IMR-90 (cell line): ENCODE data around the gene UBXN6. TPM values are rescaled to one million over a fixed set of nuclear protein-coding genes. Genes with fewer than 3 reads are reported as not detected.

Experiments
- ATAC-seq: fragments of 200-7000 bp; cut with Tn5 transposase; 2 replicates; pipeline ENCODE4 v1.9.1; 2020; ENCODE audit warnings: low read depth, mild to moderate bottlenecking, moderate library complexity
- BruUV-seq: library from RNA; stranded (reverse); fragments of 400-500 nt; replicated peaks from 2 replicates; lab custom pipeline; 2021; lab: Mats Ljungman, UMichigan
- CTCF ChIA-PET: fragments of 300-600 bp; formaldehyde crosslinking; extraction: SDS; loops from one replicate; lab custom pipeline; 2021; ENCODE audit warnings: antibody characterized with exemption; lab: Yijun Ruan, JAX
- POLR2A ChIA-PET: fragments of 300-600 bp; sonication (Branson Sonifier 250); formaldehyde crosslinking; loops from one replicate; lab custom pipeline; 2022; ENCODE audit warnings: antibody characterized with exemption; ENCODE audit not compliant: unreplicated experiment; lab: Charles Lee
- DNase-seq: peaks from one replicate; pipeline ENCODE4 v3.0.0; 2013
- H2AFZ ChIP-seq: replicated peaks from 2 replicates; pipeline ENCODE3; 2013; ENCODE audit warnings: low read length, mild to moderate bottlenecking; ENCODE audit not compliant: poor library complexity
- H2AK5ac ChIP-seq: 2 replicates; pipeline ENCODE4 v1.6.1; 2013; ENCODE audit warnings: low read depth, low read length, inconsistent platforms
- H2AK9ac ChIP-seq: replicated peaks from 2 replicates; pipeline ENCODE3; 2013; ENCODE audit warnings: mild to moderate bottlenecking, low read depth, low read length, moderate library complexity; ENCODE audit not compliant: poor library complexity
- H2BK120ac ChIP-seq: 2 replicates; pipeline ENCODE4 v1.6.1; 2013; ENCODE audit warnings: low read depth, low read length, inconsistent platforms
- H2BK15ac ChIP-seq: 3 replicates; pipeline ENCODE4 v1.6.1; 2013; ENCODE audit warnings: low read depth, low read length, inconsistent platforms
- H2BK20ac ChIP-seq: 2 replicates; pipeline ENCODE4 v1.6.1; 2013; ENCODE audit warnings: low read depth, mild to moderate bottlenecking, inconsistent platforms, low read length, moderate library complexity
- H2BK5ac ChIP-seq: 2 replicates; pipeline ENCODE4 v1.6.1; 2013; ENCODE audit warnings: mild to moderate bottlenecking, low read depth, low read length, inconsistent platforms; ENCODE audit not compliant: poor library complexity, severe bottlenecking
- H3K14ac ChIP-seq: replicated peaks from 2 replicates; pipeline ENCODE4 v1.6.1; 2013; ENCODE audit warnings: low read depth, low read length, inconsistent platforms
- H3K18ac ChIP-seq: 2 replicates; pipeline ENCODE4 v1.6.1; 2013; ENCODE audit warnings: low read depth, low read length, control low read depth
- H3K23ac ChIP-seq: 2 replicates; pipeline ENCODE4 v1.6.1; 2013; ENCODE audit warnings: low read depth, low read length, inconsistent platforms
- H3K27ac ChIP-seq: 2 replicates; pipeline ENCODE4 v1.5.1; 2013; ENCODE audit warnings: mild to moderate bottlenecking, control low read depth, low read length; ENCODE audit not compliant: insufficient read depth
- H3K27me3 ChIP-seq: 2 replicates; pipeline ENCODE4 v1.6.1; 2013; ENCODE audit warnings: low read length; ENCODE audit not compliant: control insufficient read depth, insufficient read depth
- H3K36me3 ChIP-seq: 2 replicates; pipeline ENCODE4 v1.6.1; 2013; ENCODE audit warnings: low read length, mixed read lengths; ENCODE audit not compliant: control insufficient read depth, insufficient read depth
- H3K4ac ChIP-seq: 2 replicates; pipeline ENCODE4 v1.6.1; 2013; ENCODE audit warnings: low read depth, low read length, inconsistent platforms
- H3K4me1 ChIP-seq: 2 replicates; pipeline ENCODE4 v1.6.1; 2013; ENCODE audit warnings: low read length, mixed read lengths; ENCODE audit not compliant: control insufficient read depth, insufficient read depth
- H3K4me2 ChIP-seq: 2 replicates; pipeline ENCODE4 v1.6.1; 2013; ENCODE audit warnings: low read depth, mild to moderate bottlenecking, control low read depth, low read length, moderate library complexity
- H3K4me3 ChIP-seq: 2 replicates; pipeline ENCODE4 v1.5.1; 2013; ENCODE audit warnings: low read depth, mild to moderate bottlenecking, control low read depth, low read length, moderate library complexity; ENCODE audit not compliant: insufficient read depth
- H3K56ac ChIP-seq: 2 replicates; pipeline ENCODE4 v1.6.1; 2013; ENCODE audit warnings: low read length, inconsistent platforms; ENCODE audit not compliant: insufficient read depth; ENCODE audit errors: extremely low read depth
- H3K79me1 ChIP-seq, 2 experiments: 2 replicates each; pipeline ENCODE4 v1.6.1; 2013; ENCODE audit warnings: low read length in 2 of 2, inconsistent platforms in 1 of 2, low read depth in 1 of 2
- H3K9ac ChIP-seq: 2 replicates; pipeline ENCODE4 v1.6.1; 2013; ENCODE audit warnings: low read depth, low read length, control low read depth
- H3K9me1 ChIP-seq: 2 replicates; pipeline ENCODE4 v1.6.1; 2013; ENCODE audit warnings: low read length, inconsistent platforms; ENCODE audit not compliant: insufficient read depth
- H3K9me3 ChIP-seq: 2 replicates; pipeline ENCODE4 v1.6.1; 2013; ENCODE audit warnings: low read length; ENCODE audit not compliant: control insufficient read depth, insufficient read depth
- H4K20me1 ChIP-seq: 2 replicates; pipeline ENCODE4 v1.6.1; 2013; ENCODE audit warnings: low read length, inconsistent platforms; ENCODE audit not compliant: insufficient read depth
- H4K5ac ChIP-seq: 2 replicates; pipeline ENCODE4 v1.6.1; 2013; ENCODE audit warnings: mild to moderate bottlenecking, low read depth, low read length, control low read depth
- H4K8ac ChIP-seq, 2 experiments: 2 replicates each; pipeline ENCODE4 v1.6.1; 2013; ENCODE audit warnings: low read depth in 2 of 2, low read length in 2 of 2, control low read depth in 1 of 2, inconsistent platforms in 1 of 2
- H4K91ac ChIP-seq: 2 replicates; pipeline ENCODE4 v1.6.1; 2013; ENCODE audit warnings: low read depth, low read length, inconsistent platforms; ENCODE audit not compliant: insufficient read depth
- BHLHE40 ChIP-seq: fragments of 150-350 bp; IDR thresholded peaks from 2 replicates; pipeline ENCODE4 v1.6.1; 2016; ENCODE audit warnings: mild to moderate bottlenecking, low read depth, low read length
- CEBPB ChIP-seq: IDR thresholded peaks from 2 replicates; pipeline ENCODE4 v1.6.1; 2012; ENCODE audit warnings: low read depth, low read length, improper control_type of control experiment
- CHD1 ChIP-seq: IDR thresholded peaks from 2 replicates; pipeline ENCODE4 v1.6.1; 2012; ENCODE audit warnings: low read depth, low read length, improper control_type of control experiment
- FOS ChIP-seq: fragments of 150-350 bp; IDR thresholded peaks from 2 replicates; pipeline ENCODE4 v1.6.1; 2016; ENCODE audit warnings: low read depth, low read length
- MAZ ChIP-seq: IDR thresholded peaks from 2 replicates; pipeline ENCODE4 v1.6.1; 2012; ENCODE audit warnings: low read depth, mild to moderate bottlenecking, low read length, improper control_type of control experiment, moderate library complexity, borderline replicate concordance
- MXI1 ChIP-seq: IDR thresholded peaks from 2 replicates; pipeline ENCODE4 v1.6.1; 2012; ENCODE audit warnings: low read depth, mild to moderate bottlenecking, low read length, moderate library complexity, borderline replicate concordance
- NFE2L2 ChIP-seq: fragments of 150-350 bp; IDR thresholded peaks from 2 replicates; pipeline ENCODE4 v1.6.1; 2016; ENCODE audit warnings: low read depth, mild to moderate bottlenecking, low read length
- POLR2A ChIP-seq: IDR thresholded peaks from 2 replicates; pipeline ENCODE4 v1.6.1; 2012; ENCODE audit warnings: mild to moderate bottlenecking, low read depth, low read length
- RAD21 ChIP-seq: IDR thresholded peaks from 2 replicates; pipeline ENCODE4 v1.6.1; 2012; ENCODE audit warnings: low read length, improper control_type of control experiment
- RCOR1 ChIP-seq: IDR thresholded peaks from 2 replicates; pipeline ENCODE4 v1.6.1; 2012; ENCODE audit warnings: mild to moderate bottlenecking, low read length, improper control_type of control experiment; ENCODE audit not compliant: insufficient replicate concordance
- RFX5 ChIP-seq: IDR thresholded peaks from 2 replicates; pipeline ENCODE4 v1.8.0; 2012; ENCODE audit warnings: low read depth, mild to moderate bottlenecking, low read length, moderate library complexity
- SMC3 ChIP-seq: fragments of 150-350 bp; IDR thresholded peaks from 2 replicates; pipeline ENCODE4 v1.6.1; 2016; ENCODE audit warnings: low read depth, mild to moderate bottlenecking, antibody characterized with exemption, low read length, moderate library complexity
- WGBS, 2 experiments: methylation state at CpG; one replicate each; pipeline versions ENCODE4 v1.1.5 to v1.1.7; 2013; ENCODE audit warnings: missing lambda C conversion rate in 2 of 2; ENCODE audit not compliant: insufficient read length in 1 of 2; ENCODE audit errors: extremely low coverage in 2 of 2; 5-methylcytosine and 5-hydroxymethylcytosine counted together
- dilution Hi-C: fragments of 300-500 bp; cut with HindIII; formaldehyde crosslinking; loops from one replicate; pipeline ENCODE4 v1.14.3; 2018; ENCODE audit warnings: low sequenced_read_pairs; ENCODE audit not compliant: unreplicated experiment
- in situ Hi-C: fragments of 300-500 bp; cut with MboI; formaldehyde crosslinking; loops from 3 replicates; pipeline ENCODE4 v1.14.3; 2019; ENCODE audit warnings: low sequenced_read_pairs, inconsistent platforms, mixed read lengths
- intact Hi-C: fragments of 100-400 bp; cut with micrococcal nuclease; formaldehyde crosslinking; loops from 2 replicates; pipeline ENCODE4 v1.10.0; 2022
- polyA plus RNA-seq, 3 experiments: library from polyadenylated mRNA; depleted of rRNA; stranded (reverse); fragments of >200 nt; gene quantifications; 2 replicates each; pipeline ENCODE4 v1.2.3, GENCODE V29; 2012; ENCODE audit warnings: low replicate concordance in 1 of 3
- total RNA-seq: library from RNA; depleted of rRNA; stranded (reverse); fragments of >200 nt; gene quantifications from 2 replicates; pipeline ENCODE4 v1.2.3, GENCODE V29; 2012
- TF ChIP-seq, protein P1 (sequence below): conservative IDR thresholded peaks from 2 replicates; pipeline ENCODE4 v1.5.1; 2012; ENCODE audit warnings: mild to moderate bottlenecking, low read depth, low read length, improper control_type of control experiment
- TF ChIP-seq, protein P2 (sequence below): fragments of 150-350 bp; IDR thresholded peaks from 2 replicates; pipeline ENCODE4 v1.6.1; 2016; ENCODE audit warnings: low read depth, mild to moderate bottlenecking, low read length, moderate library complexity, borderline replicate concordance
- TF ChIP-seq, protein P3 (sequence below): fragments of 150-350 bp; IDR thresholded peaks from 2 replicates; pipeline ENCODE4 v1.6.1; 2017; ENCODE audit warnings: mild to moderate bottlenecking, antibody characterized with exemption, low read length, low read depth

Gene UBXN6
- total and polyA plus RNA-seq, 2 of the 4 experiments (the other 2 are of a cell fraction), result 84.2 to 86.5 TPM

DNA sequence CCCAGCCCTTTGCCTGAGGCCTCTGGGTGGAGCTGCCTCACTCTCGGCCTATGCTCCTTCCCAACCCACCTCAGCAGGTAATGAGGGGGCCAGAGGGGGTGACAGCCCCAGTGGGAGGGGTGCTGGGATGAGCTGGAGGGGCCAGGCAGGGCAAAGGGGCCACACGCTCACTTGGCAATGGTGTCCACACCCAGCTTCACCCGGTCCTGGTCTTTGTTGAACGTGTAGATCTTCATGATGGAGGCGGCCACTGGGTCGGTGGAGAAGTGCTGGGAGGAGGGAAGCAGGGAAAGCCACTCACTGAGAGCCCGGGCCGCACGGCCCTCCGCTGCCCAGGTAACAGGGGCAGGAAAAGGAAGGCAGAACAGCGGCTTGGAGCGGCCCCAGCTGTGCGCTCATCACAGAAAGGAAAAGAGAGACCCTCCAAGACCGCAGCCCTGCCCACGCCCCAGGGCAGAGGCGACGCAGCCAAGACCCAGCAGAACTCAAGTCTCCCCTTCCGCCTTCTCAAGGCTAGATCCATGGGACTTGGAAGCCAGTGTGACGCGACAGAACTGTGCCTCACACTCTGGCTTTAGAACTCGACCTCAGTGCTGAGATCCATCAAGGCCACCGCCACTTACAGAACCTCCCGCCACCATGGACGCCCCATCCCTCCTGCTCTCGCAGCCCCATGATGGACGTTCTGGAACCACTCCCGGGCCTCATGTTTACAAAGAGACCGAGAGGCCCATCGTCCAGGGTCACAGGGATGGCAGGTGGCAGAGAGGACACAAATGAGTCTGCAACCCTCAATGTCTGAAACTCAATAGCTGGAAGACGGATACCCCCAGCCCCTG lies 9.2 kb downstream of the UBXN6 start:
- no peaks in the 10 kb centered on the region for H3K9me3 ChIP-seq
- in situ Hi-C loops, result no loop called here
- ChIA-PET CTCF (no interaction called here), POLR2A (no interaction called here)
- H2BK20ac ChIP-seq, result no peak overlapping the region
- dilution Hi-C loops, result no loop called here
- no peak overlapping the region for H3K4me2 ChIP-seq
- peaks cover 77% of the 10 kb centered on the region for H3K36me3 ChIP-seq
- no peaks in the 10 kb centered on the region for H3K27me3 ChIP-seq
- no peak overlapping the region for H2AFZ ChIP-seq
- no peak overlapping the region for H4K5ac ChIP-seq
- intact Hi-C loops, result no loop called here
- ATAC-seq (no peak), DNase-seq (no peak)
- H4K8ac ChIP-seq, result no peak overlapping the region
- no peak overlapping the region for H2BK120ac ChIP-seq
- no peak overlapping the region for H3K4ac ChIP-seq
- no peak overlapping the region for H3K18ac ChIP-seq
- no TSS peak for BruUV-seq
- no peak overlapping the region for H3K23ac ChIP-seq
- H4K20me1 ChIP-seq, result peaks cover 10% of the 10 kb centered on the region; the same call in 1 of the 2 replicates
- no peak overlapping the region for H3K4me3 ChIP-seq
- H3K14ac ChIP-seq, result no peak overlapping the region
- no peak overlapping the region for H3K9ac ChIP-seq
- H3K56ac ChIP-seq, result no peak overlapping the region
- H2AK9ac ChIP-seq, result peak overlapping the region; percentile 13
- H2AK5ac ChIP-seq, result no peak overlapping the region
- 74% methylated on average over 14 of the region's 30 CpGs; no CpG with 5 or more reads in 1 of the 2 experiments for WGBS, 2 experiments
- no peaks in the 10 kb centered on the region; the same call in 1 of the 2 replicates for H3K4me1 ChIP-seq
- H2BK15ac ChIP-seq, result no peak overlapping the region
- H3K79me1 ChIP-seq, result peaks cover 0 to 42% of the 10 kb centered on the region in 2 experiments; a peak in 3 of 4 replicates
- H4K91ac ChIP-seq, result no peak overlapping the region
- H2BK5ac ChIP-seq, result no peak overlapping the region
- H3K27ac ChIP-seq, result no peak overlapping the region
- H3K9me1 ChIP-seq, result no peaks in the 10 kb centered on the region
- TF ChIP-seq MAZ (no peak), SMC3 (no peak), RFX5 (no peak), NFE2L2 (no peak), POLR2A (no peak), MXI1 (no peak), FOS (no peak), BHLHE40 (no peak), RAD21 (no peak), CEBPB (no peak), RCOR1 (no peak), CHD1 (no peak)
- TF ChIP-seq, protein P1, sequence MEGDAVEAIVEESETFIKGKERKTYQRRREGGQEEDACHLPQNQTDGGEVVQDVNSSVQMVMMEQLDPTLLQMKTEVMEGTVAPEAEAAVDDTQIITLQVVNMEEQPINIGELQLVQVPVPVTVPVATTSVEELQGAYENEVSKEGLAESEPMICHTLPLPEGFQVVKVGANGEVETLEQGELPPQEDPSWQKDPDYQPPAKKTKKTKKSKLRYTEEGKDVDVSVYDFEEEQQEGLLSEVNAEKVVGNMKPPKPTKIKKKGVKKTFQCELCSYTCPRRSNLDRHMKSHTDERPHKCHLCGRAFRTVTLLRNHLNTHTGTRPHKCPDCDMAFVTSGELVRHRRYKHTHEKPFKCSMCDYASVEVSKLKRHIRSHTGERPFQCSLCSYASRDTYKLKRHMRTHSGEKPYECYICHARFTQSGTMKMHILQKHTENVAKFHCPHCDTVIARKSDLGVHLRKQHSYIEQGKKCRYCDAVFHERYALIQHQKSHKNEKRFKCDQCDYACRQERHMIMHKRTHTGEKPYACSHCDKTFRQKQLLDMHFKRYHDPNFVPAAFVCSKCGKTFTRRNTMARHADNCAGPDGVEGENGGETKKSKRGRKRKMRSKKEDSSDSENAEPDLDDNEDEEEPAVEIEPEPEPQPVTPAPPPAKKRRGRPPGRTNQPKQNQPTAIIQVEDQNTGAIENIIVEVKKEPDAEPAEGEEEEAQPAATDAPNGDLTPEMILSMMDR, result no peak
- TF ChIP-seq, protein P2, sequence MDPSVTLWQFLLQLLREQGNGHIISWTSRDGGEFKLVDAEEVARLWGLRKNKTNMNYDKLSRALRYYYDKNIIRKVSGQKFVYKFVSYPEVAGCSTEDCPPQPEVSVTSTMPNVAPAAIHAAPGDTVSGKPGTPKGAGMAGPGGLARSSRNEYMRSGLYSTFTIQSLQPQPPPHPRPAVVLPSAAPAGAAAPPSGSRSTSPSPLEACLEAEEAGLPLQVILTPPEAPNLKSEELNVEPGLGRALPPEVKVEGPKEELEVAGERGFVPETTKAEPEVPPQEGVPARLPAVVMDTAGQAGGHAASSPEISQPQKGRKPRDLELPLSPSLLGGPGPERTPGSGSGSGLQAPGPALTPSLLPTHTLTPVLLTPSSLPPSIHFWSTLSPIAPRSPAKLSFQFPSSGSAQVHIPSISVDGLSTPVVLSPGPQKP, result no peak
- TF ChIP-seq, protein P3, sequence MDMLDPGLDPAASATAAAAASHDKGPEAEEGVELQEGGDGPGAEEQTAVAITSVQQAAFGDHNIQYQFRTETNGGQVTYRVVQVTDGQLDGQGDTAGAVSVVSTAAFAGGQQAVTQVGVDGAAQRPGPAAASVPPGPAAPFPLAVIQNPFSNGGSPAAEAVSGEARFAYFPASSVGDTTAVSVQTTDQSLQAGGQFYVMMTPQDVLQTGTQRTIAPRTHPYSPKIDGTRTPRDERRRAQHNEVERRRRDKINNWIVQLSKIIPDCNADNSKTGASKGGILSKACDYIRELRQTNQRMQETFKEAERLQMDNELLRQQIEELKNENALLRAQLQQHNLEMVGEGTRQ, result no peak
